Transverse colon (tissue), 4 donors: ENCODE results near the gene PPP2R2C. TPM values are rescaled to one million over a fixed set of nuclear protein-coding genes. Genes with fewer than 3 reads are reported as not detected.

Experiments
- DNase-seq: peaks from one replicate; pipeline ENCODE4 v3.0.0-alpha.2; 2019
- H3K27ac ChIP-seq, 4 donors: fragments of 200-600 bp; sonication (generic); 2 replicates each; pipeline ENCODE4 v1.5.1; 2016 to 2018; ENCODE audit warnings: inconsistent platforms in 4 of 4
- H3K27me3 ChIP-seq: fragments of 200-600 bp; sonication (generic); 2 replicates; pipeline ENCODE4 v1.5.1; 2017; ENCODE audit warnings: inconsistent platforms
- H3K36me3 ChIP-seq, 4 donors: fragments of 200-600 bp; sonication (generic); 2 replicates each; pipeline ENCODE4 v1.5.1; 2017 to 2019; ENCODE audit warnings: inconsistent platforms in 4 of 4
- H3K4me1 ChIP-seq, 4 donors: fragments of 200-600 bp; sonication (generic); 2 replicates each; pipeline ENCODE4 v1.5.1; 2017 to 2020; ENCODE audit warnings: inconsistent platforms in 4 of 4
- H3K4me3 ChIP-seq, 4 donors: fragments of 200-600 bp; sonication (generic); 1 replicate in 1 of 4; 2 replicates in 3 of 4; pipeline versions ENCODE4 v1.5.1 to v1.6.1; 2017 to 2019; ENCODE audit warnings: inconsistent platforms in 4 of 4
- H3K9me3 ChIP-seq, 2 donors: fragments of 200-600 bp; sonication (generic); 2 replicates each; pipeline ENCODE4 v1.5.1; 2017 to 2019; ENCODE audit warnings: inconsistent platforms in 2 of 2
- CTCF ChIP-seq, 5 experiments: fragments of 200-600 bp in 3 of 5; fragments of 450-650 bp in 2 of 5; sonication (generic) in 3 of 5; IDR thresholded peaks; 1 replicate in 2 of 5; 2 replicates in 3 of 5; pipeline ENCODE4 v1.5.1; 2016 to 2017; ENCODE audit warnings: antibody characterized with exemption in 5 of 5, inconsistent platforms in 3 of 5, mild to moderate bottlenecking in 2 of 5, moderate library complexity in 1 of 5
- EP300 ChIP-seq: sonication (generic); formaldehyde crosslinking; IDR thresholded peaks from one replicate; pipeline ENCODE4 v1.6.1; 2017; ENCODE audit warnings: antibody characterized with exemption, low read depth
- POLR2A ChIP-seq: fragments of 450-650 bp; IDR thresholded peaks from one replicate; pipeline ENCODE4 v1.6.1; 2016; ENCODE audit warnings: antibody characterized with exemption, mild to moderate bottlenecking, moderate library complexity
- POLR2AphosphoS5 ChIP-seq, 3 donors: sonication (generic); formaldehyde crosslinking; IDR thresholded peaks; one replicate each; pipeline ENCODE4 v1.6.1; 2016; ENCODE audit warnings: antibody characterized with exemption in 3 of 3
- WGBS, 2 donors: methylation state at CpG; one replicate each; pipeline ENCODE4 v1.1.5; 2018; ENCODE audit warnings: low coverage in 1 of 2; 5-methylcytosine and 5-hydroxymethylcytosine counted together
- in situ Hi-C, 4 donors: fragments of 200-750 bp; cut with MboI; loops; one replicate each; pipeline versions ENCODE4 v1.15.0 to v1.15.1; 2017; ENCODE audit warnings: low sequenced_read_pairs in 3 of 4, low pct_ligation_motif_present in 1 of 4, low pct_unique_long_range_greater_than_20kb in 1 of 4
- intact Hi-C: fragments of 100-400 bp; cut with DNase I; formaldehyde crosslinking; loops from one replicate; pipeline ENCODE4 v1.15.1; 2023; ENCODE audit warnings: low total_unique reads
- total RNA-seq, 4 donors: library from RNA; depleted of rRNA; stranded (reverse); fragments of >200 nt; gene quantifications; one replicate each; pipeline ENCODE4 v1.1.0, GENCODE V29; 2016

The PPP2R2C gene
- total RNA-seq, 4 donors from 2014 or later = 0.27 to 8.8 (median 1.7) TPM

DNA sequence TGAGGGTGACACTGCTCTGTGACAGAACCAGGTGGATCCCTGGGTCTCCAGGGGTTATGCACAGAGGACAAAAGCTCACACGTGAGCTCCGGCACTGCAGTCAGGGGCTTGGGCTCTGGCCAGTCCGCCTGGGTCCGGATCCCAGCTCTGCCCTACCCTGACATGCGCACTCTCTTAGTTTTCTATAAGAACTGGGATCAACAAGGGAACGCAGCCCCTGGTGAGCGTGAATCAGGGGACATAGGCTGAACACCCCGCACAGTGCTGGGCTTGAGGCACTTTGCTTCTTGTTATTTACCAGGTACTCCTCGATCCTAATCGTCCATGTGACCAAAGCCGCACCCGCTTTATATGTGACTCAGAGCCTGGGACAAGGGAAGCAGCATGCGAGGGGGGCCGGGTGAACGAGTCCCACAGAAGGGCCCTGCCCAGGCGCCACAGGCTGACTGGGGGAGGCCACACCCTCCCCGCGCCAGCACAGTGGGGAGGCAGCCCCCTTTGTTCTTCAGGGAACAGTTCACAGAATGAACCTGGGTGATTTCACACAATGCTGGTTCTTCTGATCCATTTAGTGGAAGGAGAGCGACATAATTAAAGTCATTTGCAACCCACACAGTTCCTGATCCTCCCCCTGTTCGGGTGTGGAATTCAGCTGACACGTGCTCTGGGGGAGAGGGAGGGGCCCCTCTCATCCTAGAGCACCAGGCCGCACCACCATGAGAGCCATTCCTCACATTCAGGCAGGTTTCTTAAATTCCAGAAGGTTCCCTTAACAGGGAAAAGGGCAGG is 147.2 kb downstream of the PPP2R2C start:
- peak; percentile 62 for DNase-seq
- Histone ChIP-seq H3K27ac (peak overlapping the region in 1 of 4 donors; percentile 31), H3K9me3 (no peaks in the 10 kb centered on the region), H3K4me1 (peaks cover 0 to 8% (median 1%) of the 10 kb centered on the region in 4 donors), H3K27me3 (peaks cover 4% of the 10 kb centered on the region), H3K36me3 (no peaks in the 10 kb centered on the region), H3K4me3 (no peak overlapping the region)
- intact Hi-C loops (no loop called here), in situ Hi-C loops (loop anchor here (5.0 kb wide), 2 partner anchors 68 to 73 kb away; no protein-coding TSS in a partner anchor)
- TF ChIP-seq CTCF (IDR thresholded peaks at IDR 0.05) (no peak), POLR2AphosphoS5 (IDR thresholded peaks at IDR 0.05) (no peak), POLR2A (no peak), EP300 (no peak)
- WGBS, 2 donors = 37% methylated on average over 21 of the region's 22 CpGs; no CpG with 5 or more reads in 1 of the 2 donors

- in situ Hi-C loops = no loop called here
- DNase-seq = no peak
- Histone ChIP-seq H3K4me1 (peaks cover 0 to 8% (median 1%) of the 10 kb centered on the region in 4 donors), H3K27ac (no peak overlapping the region), H3K4me3 (no peak overlapping the region), H3K9me3 (no peaks in the 10 kb centered on the region), H3K36me3 (no peaks in the 10 kb centered on the region), H3K27me3 (peaks cover 4% of the 10 kb centered on the region)
- no peak for TF ChIP-seq POLR2A
- TF ChIP-seq POLR2AphosphoS5 (IDR thresholded peaks at IDR 0.05) = no peak
- TF ChIP-seq CTCF (IDR thresholded peaks at IDR 0.05) = no peak
- TF ChIP-seq EP300 = no peak
- 49 to 64% methylated on average over 8 to 15 of the region's 15 CpGs for WGBS, 2 donors
- intact Hi-C loops = no loop called here
Observed at GRCh38 chr4:6324461-6324998, 147.9 kb downstream of the PPP2R2C start.

DNA sequence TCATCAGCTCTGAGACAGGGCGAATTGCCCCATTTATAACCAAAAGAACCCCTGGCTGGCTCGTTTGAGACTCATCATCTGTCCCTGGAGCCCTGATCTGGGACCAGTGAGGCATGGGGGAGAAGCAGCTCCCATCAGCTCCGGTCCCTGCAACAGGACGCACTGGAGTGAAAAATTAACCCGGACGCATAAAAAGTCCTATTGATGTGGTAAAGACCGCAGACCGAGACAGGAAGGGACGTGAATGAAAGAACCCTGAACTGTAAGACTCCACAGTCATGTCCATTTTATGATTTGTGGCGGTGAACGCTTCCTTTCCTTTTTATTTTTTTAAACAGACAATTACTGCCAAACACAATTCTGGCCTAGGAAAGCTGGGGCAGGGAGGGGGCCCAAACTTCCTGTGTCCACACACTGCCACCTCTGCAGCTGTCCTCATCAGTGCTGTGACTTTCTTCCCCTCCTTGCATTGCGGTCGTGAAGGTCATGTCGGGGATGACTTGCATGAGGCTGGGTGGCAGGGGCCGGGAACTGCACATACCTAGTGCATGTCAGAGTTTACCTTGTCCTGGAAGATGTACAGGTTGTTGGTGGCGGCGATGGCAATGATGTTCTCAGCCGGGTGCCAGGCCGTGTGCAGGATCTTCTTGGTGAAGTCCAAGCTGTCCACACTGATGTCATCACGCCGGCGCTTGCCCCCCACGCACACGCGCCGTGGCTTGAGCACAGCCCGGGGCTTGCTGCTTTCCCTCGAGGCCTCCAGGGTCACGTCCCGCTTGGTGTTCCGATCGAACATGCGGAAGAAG is 149.4 kb downstream of the PPP2R2C start:
- in situ Hi-C loops = no loop called here
- Histone ChIP-seq H3K9me3 (no peaks in the 10 kb centered on the region), H3K36me3 (no peaks in the 10 kb centered on the region), H3K4me1 (peaks cover 0 to 8% (median 1%) of the 10 kb centered on the region in 4 donors), H3K27me3 (no peaks in the 10 kb centered on the region), H3K4me3 (no peak overlapping the region), H3K27ac (no peak overlapping the region)
- intact Hi-C loops = no loop called here
- no peak for DNase-seq
- TF ChIP-seq POLR2A (no peak), EP300 (no peak), POLR2AphosphoS5 (IDR thresholded peaks at IDR 0.05) (no peak), CTCF (IDR thresholded peaks at IDR 0.05) (no peak)
- WGBS, 2 donors = 44 to 78% methylated on average over 11 to 33 of the region's 33 CpGs

GRCh38 chr4:6322067-6322760 is 150.2 kb downstream of the PPP2R2C start:
- no peaks in the 10 kb centered on the region for H3K27me3 ChIP-seq
- intact Hi-C loops = no loop called here
- no peaks in the 10 kb centered on the region for H3K36me3 ChIP-seq
- no peak overlapping the region for H3K27ac ChIP-seq
- WGBS, 2 donors = 86 to 93% methylated on average over 3 to 22 of the region's 23 CpGs
- TF ChIP-seq POLR2A (no peak), CTCF (IDR thresholded peaks at IDR 0.05) (no peak), POLR2AphosphoS5 (IDR thresholded peaks at IDR 0.05) (no peak), EP300 (no peak)
- peaks cover 0 to 8% (median 1%) of the 10 kb centered on the region in 4 donors for H3K4me1 ChIP-seq
- no peak overlapping the region for H3K4me3 ChIP-seq
- no peak for DNase-seq
- no peaks in the 10 kb centered on the region for H3K9me3 ChIP-seq
- in situ Hi-C loops = no loop called here
